ENCODE measurements around the gene TNFSF18. TPM values are rescaled to one million over a fixed set of nuclear protein-coding genes. Genes with fewer than 3 reads are reported as not detected.

The TNFSF18 gene
- polyA plus RNA-seq, 2 of the 4 experiments (the other 2 are of a cell fraction), result not detected

GRCh38 chr1:172991674-172992400 lies 58.9 kb downstream of the TNFSF18 start:
- no peak for ATAC-seq
- FAIRE-seq, result no peak
- no peak overlapping the region for H3K4me3 ChIP-seq
- peaks cover 8% of the 10 kb centered on the region; the same call in 1 of the 3 replicates for H3K9me3 ChIP-seq
- TF ChIP-seq CBX8 (IDR thresholded peaks at IDR 0.05) (no peak), ZFP36 (IDR thresholded peaks at IDR 0.05; ENCODE audit: borderline replicate concordance, partially characterized antibody) (no peak), HOXB13 (CRISPR knock-in tag; IDR thresholded peaks at IDR 0.05; ENCODE audit: low read depth) (no peak), PHF8 (IDR thresholded peaks at IDR 0.05; ENCODE audit: borderline replicate concordance, low read depth) (no peak), RNF2 (IDR thresholded peaks at IDR 0.05; ENCODE audit: borderline replicate concordance, low read depth) (no peak), MAFK (IDR thresholded peaks at IDR 0.05; ENCODE audit: partially characterized antibody) (no peak), RCOR1 (IDR thresholded peaks at IDR 0.05; ENCODE audit: low read depth, low read length) (no peak), RARB (CRISPR knock-in tag; IDR thresholded peaks at IDR 0.05) (no peak), EP300 (IDR thresholded peaks at IDR 0.05) (no peak), JUN (IDR thresholded peaks at IDR 0.05) (no peak), GATA3 (IDR thresholded peaks at IDR 0.05; ENCODE audit: borderline replicate concordance) (no peak), ELK1 (IDR thresholded peaks at IDR 0.05; ENCODE audit: low read depth, low read length) (no peak), REST (IDR thresholded peaks at IDR 0.05) (no peak), CHD2 (IDR thresholded peaks at IDR 0.05; ENCODE audit: low read length, partially characterized antibody) (no peak), EHF (CRISPR knock-in tag; IDR thresholded peaks at IDR 0.05) (no peak), ATOH8 (CRISPR knock-in tag; IDR thresholded peaks at IDR 0.05; ENCODE audit: low read depth) (no peak), ESRRA (IDR thresholded peaks at IDR 0.05; ENCODE audit: borderline replicate concordance, low read length) (no peak), KDM1A (IDR thresholded peaks at IDR 0.05; ENCODE audit: low read depth) (no peak)
- ChIA-PET POLR2A (no interaction called here), CTCF (interaction anchor here (0.6 to 1.4 kb wide), 4 partner anchors 10 to 211 kb away, joined by 3 read pairs; no protein-coding TSS in a partner anchor)
- no peak overlapping the region for H3K27ac ChIP-seq
- no peak overlapping the region for H3K4me2 ChIP-seq
- WGBS (ENCODE audit: missing lambda C conversion rate), result 86% methylated on average over 1 of the region's 1 CpG
- DNase-seq (ENCODE audit: low read depth in 1 of 2, low spot score in 1 of 2), result no peak
- no peaks in the 10 kb centered on the region for H3K4me1 ChIP-seq

- H3K4me3 ChIP-seq, result no peak overlapping the region
- no peak for DNase-seq (ENCODE audit: low read depth in 1 of 2, low spot score in 1 of 2)
- H3K27ac ChIP-seq, result no peak overlapping the region
- TF ChIP-seq CBX8 (IDR thresholded peaks at IDR 0.05) (no peak), MAX (IDR thresholded peaks at IDR 0.05) (no peak), ATOH8 (CRISPR knock-in tag; IDR thresholded peaks at IDR 0.05; ENCODE audit: low read depth) (no peak), RNF2 (IDR thresholded peaks at IDR 0.05; ENCODE audit: borderline replicate concordance, low read depth) (no peak), POLR2A (IDR thresholded peaks at IDR 0.05; ENCODE audit: low read length) (no peak)
- 0 out of 3 replicates have a peak, but pooled peaks cover 2% of the 10 kb centered on the region for H3K9me3 ChIP-seq
- H3K4me2 ChIP-seq, result no peak overlapping the region
- FAIRE-seq, result no peak
- ATAC-seq, result no peak
- CTCF ChIA-PET, result interaction anchor here (0.6 to 1.4 kb wide), 3 partner anchors 12 to 167 kb away, joined by 3 read pairs; no protein-coding TSS in a partner anchor
- no peaks in the 10 kb centered on the region for H3K4me1 ChIP-seq
- 83% methylated on average over 3 of the region's 3 CpGs for WGBS (ENCODE audit: missing lambda C conversion rate)
- POLR2A ChIA-PET, result no interaction called here
Observed at GRCh38 chr1:172990598-172991215, 60.0 kb downstream of the TNFSF18 start.

Data from A549 (cell line).